Measurements from ENCODE around the gene MTUS2.

Gene MTUS2

GRCh38 chr13:29508130-29508875, 688.2 kb downstream of the MTUS2 start:
- DNase-seq (ENCODE audit: low read depth): peak; percentile 64

- DNase-seq (ENCODE audit: low read depth): no peak
Observed at GRCh38 chr13:29508876-29509252, 688.7 kb downstream of the MTUS2 start.

- DNase-seq (ENCODE audit: low read depth): no peak
Observed at GRCh38 chr13:29509999-29510589, 690.0 kb downstream of the MTUS2 start.

GRCh38 chr13:29510651-29511084, 690.5 kb downstream of the MTUS2 start:
- DNase-seq (ENCODE audit: low read depth): no peak

GRCh38 chr13:29511106-29511796, 691.1 kb downstream of the MTUS2 start:
- DNase-seq (ENCODE audit: low read depth): no peak

- DNase-seq (ENCODE audit: low read depth): peak; percentile 79
Observed at GRCh38 chr13:29511980-29512379, 691.8 kb downstream of the MTUS2 start.

- DNase-seq (ENCODE audit: low read depth): no peak
Observed at GRCh38 chr13:29513002-29513980, 693.2 kb downstream of the MTUS2 start.

GRCh38 chr13:29513981-29514719, 694.0 kb downstream of the MTUS2 start:
- DNase-seq (ENCODE audit: low read depth): no peak

GRCh38 chr13:29514720-29515310, 694.7 kb downstream of the MTUS2 start:
- no peak for DNase-seq (ENCODE audit: low read depth)

GRCh38 chr13:29515372-29515771, 695.2 kb downstream of the MTUS2 start:
- DNase-seq (ENCODE audit: low read depth): no peak

- no peak for DNase-seq (ENCODE audit: low read depth)
Observed at GRCh38 chr13:29516012-29516411, 695.9 kb downstream of the MTUS2 start.

GRCh38 chr13:29516880-29517279, 696.7 kb downstream of the MTUS2 start:
- no peak for DNase-seq (ENCODE audit: low read depth)

- DNase-seq (ENCODE audit: low read depth): no peak
Observed at GRCh38 chr13:29519921-29520320, 699.8 kb downstream of the MTUS2 start.

- DNase-seq (ENCODE audit: low read depth): peak; percentile 76
Observed at GRCh38 chr13:29520671-29521070, 700.5 kb downstream of the MTUS2 start.

GRCh38 chr13:29521336-29521735, 701.2 kb downstream of the MTUS2 start:
- no peak for DNase-seq (ENCODE audit: low read depth)

GRCh38 chr13:29522044-29522685, 702.0 kb downstream of the MTUS2 start:
- DNase-seq (ENCODE audit: low read depth): peak; percentile 97

- DNase-seq (ENCODE audit: low read depth): no peak
Observed at GRCh38 chr13:29523199-29523961, 703.2 kb downstream of the MTUS2 start.

- DNase-seq (ENCODE audit: low read depth): no peak
Observed at GRCh38 chr13:29524176-29524575, 704.0 kb downstream of the MTUS2 start.

- DNase-seq (ENCODE audit: low read depth): no peak
Observed at GRCh38 chr13:29524641-29525040, 704.5 kb downstream of the MTUS2 start.

- DNase-seq (ENCODE audit: low read depth): no peak
Observed at GRCh38 chr13:29525757-29526156, 705.6 kb downstream of the MTUS2 start.
